Diencephalon (tissue), 1 donor: ENCODE data around the gene SCN1B. TPM values are rescaled to one million over a fixed set of nuclear protein-coding genes. Genes with fewer than 3 reads are reported as not detected.

ENCODE experiments used
- total RNA-seq: library from RNA; depleted of rRNA; stranded (reverse); fragments of >200 nt; gene quantifications from one replicate; pipeline ENCODE4 v1.2.3, GENCODE V29; 2014

Gene SCN1B
- total RNA-seq, result 3.9 TPM

GRCh38 chr19:35030257-35031071 is at the start of gene SCN1B:
Gene SCN1B (plus strand): TSS chr19:35030470. CDS start chr19:35030821, 351 bp downstream.

GRCh38 chr19:34999498-35000337 is 30.6 kb upstream of the SCN1B start, which contains the start of gene GRAMD1A:
Gene GRAMD1A (plus strand): TSS chr19:35000323. CDS start chr19:35000479, 156 bp downstream.

GRCh38 chr19:35041548-35042055 is 11.3 kb downstream of the SCN1B start, which contains the start of gene HPN:
Gene HPN (plus strand): TSS chr19:35041721. CDS start chr19:35042507, 786 bp downstream.

Other genes starting within 250 kb of the SCN1B start
- gene ZNF30, start 103.6 kb upstream of the SCN1B start, total RNA-seq, result 9.0 TPM
- gene ZNF792, start 66.2 kb upstream of the SCN1B start, total RNA-seq, result 16.6 TPM
- gene GRAMD1A, start 30.1 kb upstream of the SCN1B start, total RNA-seq, result 47.1 TPM
- gene HPN, start 11.3 kb downstream of the SCN1B start, total RNA-seq, result 0.23 TPM
- gene FXYD3, start 85.4 kb downstream of the SCN1B start, total RNA-seq, result not detected
- gene LGI4, start 104.6 kb downstream of the SCN1B start, total RNA-seq, result 15.0 TPM
- gene FXYD1, start 108.4 kb downstream of the SCN1B start, total RNA-seq, result 3.2 TPM
- gene FXYD7, start 112.8 kb downstream of the SCN1B start, total RNA-seq, result 22.1 TPM
- gene FXYD5, start 124.3 kb downstream of the SCN1B start, total RNA-seq, result 0.46 TPM
- gene FAM187B, start 198.3 kb downstream of the SCN1B start, total RNA-seq, result not detected
- gene LSR, start 218.5 kb downstream of the SCN1B start, total RNA-seq, result 2.5 TPM
- gene USF2, start 238.5 kb downstream of the SCN1B start, total RNA-seq, result 44.5 TPM